Measurements from ENCODE around the gene CFAP57.

CFAP57 gene

GRCh38 chr1:43229826-43230780 lies 58.0 kb downstream of the CFAP57 start:
- no peak for DNase-seq

- DNase-seq, result no peak
Observed at GRCh38 chr1:43232074-43232473, 59.9 kb downstream of the CFAP57 start.

- no peak for DNase-seq
Observed at GRCh38 chr1:43232482-43232881, 60.4 kb downstream of the CFAP57 start.

GRCh38 chr1:43233631-43234030 lies 61.5 kb downstream of the CFAP57 start:
- DNase-seq, result no peak

- DNase-seq, result no peak
Observed at GRCh38 chr1:43234267-43234666, 62.1 kb downstream of the CFAP57 start.

- no peak for DNase-seq
Observed at GRCh38 chr1:43235040-43235439, 62.9 kb downstream of the CFAP57 start.

GRCh38 chr1:43235451-43236121 lies 63.5 kb downstream of the CFAP57 start:
- no peak for DNase-seq

GRCh38 chr1:43237121-43237520 lies 65.0 kb downstream of the CFAP57 start:
- no peak for DNase-seq

- DNase-seq, result peak in 1 of 5 experiments; percentile 29
Observed at GRCh38 chr1:43238085-43238484, 66.0 kb downstream of the CFAP57 start.

- no peak for DNase-seq
Observed at GRCh38 chr1:43238991-43239469, 66.9 kb downstream of the CFAP57 start.

- DNase-seq, result no peak
Observed at GRCh38 chr1:43239484-43239883, 67.4 kb downstream of the CFAP57 start.

- DNase-seq, result no peak
Observed at GRCh38 chr1:43241413-43241836, 69.3 kb downstream of the CFAP57 start.

- DNase-seq, result no peak
Observed at GRCh38 chr1:43243299-43243698, 71.2 kb downstream of the CFAP57 start.

- no peak for DNase-seq
Observed at GRCh38 chr1:43246466-43247213, 74.5 kb downstream of the CFAP57 start.

GRCh38 chr1:43247256-43247921 lies 75.3 kb downstream of the CFAP57 start:
- no peak for DNase-seq

GRCh38 chr1:43250351-43250761 lies 78.2 kb downstream of the CFAP57 start:
- no peak for DNase-seq

- no peak for DNase-seq
Observed at GRCh38 chr1:43251024-43251423, 78.9 kb downstream of the CFAP57 start.

GRCh38 chr1:43252225-43252624 lies 80.1 kb downstream of the CFAP57 start:
- DNase-seq, result no peak

GRCh38 chr1:43253173-43253572 lies 81.0 kb downstream of the CFAP57 start:
- no peak for DNase-seq

GRCh38 chr1:43253876-43254275 lies 81.7 kb downstream of the CFAP57 start:
- DNase-seq, result no peak

GRCh38 chr1:43255438-43256210 lies 83.5 kb downstream of the CFAP57 start:
- DNase-seq, result no peak

All from T-helper 2 cell (primary cell).